Astrocyte (in vitro differentiated cells and primary cell): ENCODE data around the gene ZNF532.

Experiments used
- CTCF ChIP-seq: IDR thresholded peaks from 2 replicates; pipeline ENCODE4 v1.5.1; 2011; ENCODE audit warnings: low read depth, mild to moderate bottlenecking, inconsistent platforms, low read length, moderate library complexity; ENCODE audit not compliant: insufficient read depth
- EZH2 ChIP-seq: IDR thresholded peaks from 2 replicates; pipeline ENCODE4 v1.6.1; 2012; ENCODE audit warnings: mild to moderate bottlenecking, low read length, inconsistent platforms; ENCODE audit not compliant: insufficient read depth

- TF ChIP-seq CTCF, result no peak
- no peak for TF ChIP-seq EZH2
Measured at GRCh38 chr18:58960508-58960907, 95.8 kb downstream of the ZNF532 start.
